ENCODE data around the gene GDPD3. TPM values are rescaled to one million over a fixed set of nuclear protein-coding genes. Genes with fewer than 3 reads are reported as not detected.
"Not testable (repeated sequence)": the region's sequence is repeated elsewhere in the genome, so short reads cannot be mapped to it uniquely, and the experiment has no call there.

The GDPD3 gene
- total RNA-seq, 5 donors from 2014 or later (not counting 1 experiment from before 2014, with no cell fraction given) = 11.1 to 27.2 (median 22.1) TPM

GRCh38 chr16:30119428-30119827 is 6.1 kb upstream of the GDPD3 start:
- Mint-ChIP-seq H3K27me3 (no peaks in the 10 kb centered on the region), H3K9me3 (no peaks in the 10 kb centered on the region), H3K36me3 (peaks cover 13% of the 10 kb centered on the region), H3K4me1 (peaks cover 34 to 38% (median 37%) of the 10 kb centered on the region in 3 donors), H3K27ac (peak overlapping the region in 1 of 2 donors; percentile 56), H3K4me3 (no peak overlapping the region)
- Histone ChIP-seq H3K27ac (ENCODE audit: low read length) (no peak overlapping the region), H3K27me3 (replicated peaks in 1 of 2; ENCODE audit: control insufficient read depth in 2 of 2, extremely low read depth in 1 of 2, insufficient read depth in 2 of 2, low read length in 1 of 2) (no peaks in the 10 kb centered on the region), H3K4me1 (ENCODE audit: control insufficient read depth in 1 of 2, extremely low read depth in 1 of 2, insufficient read depth in 2 of 2, low read length in 2 of 2) (peaks cover 9 to 46% of the 10 kb centered on the region in 2 experiments), H3K36me3 (ENCODE audit: control insufficient read depth in 2 of 2, extremely low read depth in 1 of 2, insufficient read depth in 1 of 2, low read length in 1 of 2) (peaks cover 8 to 33% of the 10 kb centered on the region in 2 donors), H3K9me3 (no peaks in the 10 kb centered on the region), H3K4me3 (ENCODE audit: control insufficient read depth in 1 of 2, extremely low read depth in 1 of 2, low read length in 1 of 2) (no peak overlapping the region)
- DNase-seq = no peak
- no peak for ATAC-seq (replicated peaks in 1 of 4)
- POLR2A ChIA-PET = interaction anchor here in 1 of 2 donors (0.7 kb wide), 1 partner anchor 222 kb away, joined by 3 read pairs; no protein-coding TSS in a partner anchor
- CTCF ChIA-PET = interaction anchor here in 1 of 2 donors (0.5 to 1.2 kb wide), 2 partner anchors 18 to 432 kb away, joined by 3 read pairs; no protein-coding TSS in a partner anchor
- WGBS (ENCODE audit: insufficient coverage) = no CpG with 5 or more reads among the region's 2 CpGs

- peaks cover 7 to 55% of the 10 kb centered on the region in 2 experiments for H3K4me1 ChIP-seq (ENCODE audit: control insufficient read depth in 1 of 2, extremely low read depth in 1 of 2, insufficient read depth in 2 of 2, low read length in 2 of 2)
- no peak overlapping the region for H3K4me3 Mint-ChIP-seq
- POLR2A ChIA-PET = no interaction called here
- ATAC-seq (replicated peaks in 1 of 4) (no peak), DNase-seq (no peak)
- H3K36me3 Mint-ChIP-seq = peaks cover 15% of the 10 kb centered on the region
- H3K36me3 ChIP-seq (ENCODE audit: control insufficient read depth in 2 of 2, extremely low read depth in 1 of 2, insufficient read depth in 1 of 2, low read length in 1 of 2) = peaks cover 8 to 33% of the 10 kb centered on the region in 2 donors
- no peaks in the 10 kb centered on the region for H3K27me3 Mint-ChIP-seq
- peaks cover 38 to 49% (median 41%) of the 10 kb centered on the region in 3 donors for H3K4me1 Mint-ChIP-seq
- 99% methylated on average over 8 of the region's 10 CpGs for WGBS (ENCODE audit: insufficient coverage)
- no peak overlapping the region for H3K27ac ChIP-seq (ENCODE audit: low read length)
- no peak overlapping the region for H3K4me3 ChIP-seq (ENCODE audit: control insufficient read depth in 1 of 2, extremely low read depth in 1 of 2, low read length in 1 of 2)
- no peaks in the 10 kb centered on the region for H3K9me3 Mint-ChIP-seq
- H3K27ac Mint-ChIP-seq = no peak overlapping the region
- no peaks in the 10 kb centered on the region for H3K9me3 ChIP-seq
- H3K27me3 ChIP-seq (replicated peaks in 1 of 2; ENCODE audit: control insufficient read depth in 2 of 2, extremely low read depth in 1 of 2, insufficient read depth in 2 of 2, low read length in 1 of 2) = no peaks in the 10 kb centered on the region
- CTCF ChIA-PET = no interaction called here
These were observed 4.4 kb upstream of the GDPD3 start for GRCh38 chr16:30117768-30118167.

GRCh38 chr16:30116291-30117207 is 3.2 kb upstream of the GDPD3 start:
- Histone ChIP-seq H3K27me3 (replicated peaks in 1 of 2; ENCODE audit: control insufficient read depth in 2 of 2, extremely low read depth in 1 of 2, insufficient read depth in 2 of 2, low read length in 1 of 2) (no peaks in the 10 kb centered on the region), H3K27ac (ENCODE audit: low read length) (no peak overlapping the region), H3K9me3 (no peaks in the 10 kb centered on the region), H3K4me3 (ENCODE audit: control insufficient read depth in 1 of 2, extremely low read depth in 1 of 2, low read length in 1 of 2) (no peak overlapping the region), H3K36me3 (ENCODE audit: control insufficient read depth in 2 of 2, extremely low read depth in 1 of 2, insufficient read depth in 1 of 2, low read length in 1 of 2) (peaks cover 8 to 31% of the 10 kb centered on the region in 2 donors), H3K4me1 (ENCODE audit: control insufficient read depth in 1 of 2, extremely low read depth in 1 of 2, insufficient read depth in 2 of 2, low read length in 2 of 2) (peaks cover 4 to 47% of the 10 kb centered on the region in 2 experiments)
- H3K4me3 Mint-ChIP-seq = no peak overlapping the region
- H3K36me3 Mint-ChIP-seq = peaks cover 19% of the 10 kb centered on the region
- H3K9me3 Mint-ChIP-seq = no peaks in the 10 kb centered on the region
- ATAC-seq (replicated peaks in 1 of 4) (no peak), DNase-seq (no peak)
- no peaks in the 10 kb centered on the region for H3K27me3 Mint-ChIP-seq
- ChIA-PET CTCF (no interaction called here), POLR2A (interaction anchor here in 1 of 2 donors (0.6 to 0.7 kb wide), 2 partner anchors 9 to 70 kb away, joined by 4 to 9 read pairs; no protein-coding TSS in a partner anchor)
- peaks cover 29 to 42% (median 31%) of the 10 kb centered on the region in 3 donors for H3K4me1 Mint-ChIP-seq
- whole genome bisulfite sequencing (ENCODE audit: insufficient coverage) = 94% methylated on average over 4 of the region's 16 CpGs
- H3K27ac Mint-ChIP-seq = no peak overlapping the region

- CTCF ChIA-PET = interaction anchor here in 1 of 2 donors (0.6 to 0.7 kb wide), 3 partner anchors 65 to 402 kb away, joined by 4 to 10 read pairs (median 4); no protein-coding TSS in a partner anchor
- 57% methylated on average over 4 of the region's 7 CpGs for WGBS (ENCODE audit: insufficient coverage)
These were observed 1.9 kb upstream of the GDPD3 start for GRCh38 chr16:30115238-30115637.

GRCh38 chr16:30114833-30115232 is 1.5 kb upstream of the GDPD3 start:
- peak overlapping the region in 1 of 3 donors; percentile 28 for H3K4me3 Mint-ChIP-seq
- CTCF ChIA-PET = interaction anchor here in 1 of 2 donors (0.6 to 0.7 kb wide), 3 partner anchors 66 to 402 kb away, joined by 4 to 10 read pairs (median 4); no protein-coding TSS in a partner anchor
- peaks cover 13% of the 10 kb centered on the region for H3K36me3 Mint-ChIP-seq
- H3K9me3 Mint-ChIP-seq; DNase-seq; POLR2A ChIA-PET; H3K27me3 ChIP-seq (replicated peaks in 1 of 2; ENCODE audit: control insufficient read depth in 2 of 2, extremely low read depth in 1 of 2, insufficient read depth in 2 of 2, low read length in 1 of 2); H3K4me3 ChIP-seq (ENCODE audit: control insufficient read depth in 1 of 2, extremely low read depth in 1 of 2, low read length in 1 of 2); ATAC-seq (replicated peaks in 1 of 4); H3K27me3 Mint-ChIP-seq; H3K9me3 ChIP-seq: not testable (repeated sequence)
- WGBS (ENCODE audit: insufficient coverage) = 100% methylated on average over 2 of the region's 7 CpGs
- H3K4me1 Mint-ChIP-seq = peaks cover 15 to 33% (median 23%) of the 10 kb centered on the region in 3 donors
- peaks cover 13 to 36% of the 10 kb centered on the region in 2 donors for H3K36me3 ChIP-seq (ENCODE audit: control insufficient read depth in 2 of 2, extremely low read depth in 1 of 2, insufficient read depth in 1 of 2, low read length in 1 of 2)
- H3K4me1 ChIP-seq (ENCODE audit: control insufficient read depth in 1 of 2, extremely low read depth in 1 of 2, insufficient read depth in 2 of 2, low read length in 2 of 2) = peaks cover 0 to 36% of the 10 kb centered on the region in 2 experiments
- peak overlapping the region; percentile 79 to 84 for H3K27ac Mint-ChIP-seq
- H3K27ac ChIP-seq (ENCODE audit: low read length) = peak overlapping the region; percentile 55

More at GRCh38 chr16:30115238-30115637, 1.9 kb upstream of the GDPD3 start:
- Histone ChIP-seq H3K4me3 (ENCODE audit: control insufficient read depth in 1 of 2, extremely low read depth in 1 of 2, low read length in 1 of 2) (no peak overlapping the region), H3K36me3 (ENCODE audit: control insufficient read depth in 2 of 2, extremely low read depth in 1 of 2, insufficient read depth in 1 of 2, low read length in 1 of 2) (peaks cover 13 to 34% of the 10 kb centered on the region in 2 donors), H3K27ac (ENCODE audit: low read length) (peak overlapping the region; percentile 55), H3K4me1 (ENCODE audit: control insufficient read depth in 1 of 2, extremely low read depth in 1 of 2, insufficient read depth in 2 of 2, low read length in 2 of 2) (peaks cover under 1 to 40% of the 10 kb centered on the region in 2 experiments), H3K27me3 (replicated peaks in 1 of 2; ENCODE audit: control insufficient read depth in 2 of 2, extremely low read depth in 1 of 2, insufficient read depth in 2 of 2, low read length in 1 of 2) (no peaks in the 10 kb centered on the region), H3K9me3 (no peaks in the 10 kb centered on the region)
- Mint-ChIP-seq H3K9me3 (no peaks in the 10 kb centered on the region), H3K27ac (peak overlapping the region; percentile 79 to 84), H3K27me3 (no peaks in the 10 kb centered on the region), H3K4me3 (peak overlapping the region in 1 of 3 donors; percentile 28), H3K4me1 (peaks cover 19 to 36% (median 26%) of the 10 kb centered on the region in 3 donors), H3K36me3 (peaks cover 17% of the 10 kb centered on the region)
- POLR2A ChIA-PET = no interaction called here
- DNase-seq = peak in 4 of 35 experiments; percentile 25 to 34 (median 28)
- peak in 3 of 4 experiments; percentile 40 to 64 (median 48) for ATAC-seq (replicated peaks in 1 of 4)

GRCh38 chr16:30114411-30114810 is 1.1 kb upstream of the GDPD3 start:
- no peaks in the 10 kb centered on the region for H3K9me3 ChIP-seq
- H3K4me3 Mint-ChIP-seq = no peak overlapping the region
- H3K27me3 Mint-ChIP-seq = no peaks in the 10 kb centered on the region
- ChIA-PET CTCF (no interaction called here), POLR2A (no interaction called here)
- peaks cover 16 to 37% of the 10 kb centered on the region in 2 donors for H3K36me3 ChIP-seq (ENCODE audit: control insufficient read depth in 2 of 2, extremely low read depth in 1 of 2, insufficient read depth in 1 of 2, low read length in 1 of 2)
- peaks cover 13 to 31% (median 21%) of the 10 kb centered on the region in 3 donors for H3K4me1 Mint-ChIP-seq
- no peak overlapping the region for H3K4me3 ChIP-seq (ENCODE audit: control insufficient read depth in 1 of 2, extremely low read depth in 1 of 2, low read length in 1 of 2)
- no peaks in the 10 kb centered on the region for H3K9me3 Mint-ChIP-seq
- H3K27ac ChIP-seq (ENCODE audit: low read length) = peak overlapping the region; percentile 55
- H3K27me3 ChIP-seq (replicated peaks in 1 of 2; ENCODE audit: control insufficient read depth in 2 of 2, extremely low read depth in 1 of 2, insufficient read depth in 2 of 2, low read length in 1 of 2) = no peaks in the 10 kb centered on the region
- no peak for DNase-seq
- peaks cover 10% of the 10 kb centered on the region for H3K36me3 Mint-ChIP-seq
- 97% methylated on average over 6 of the region's 11 CpGs for WGBS (ENCODE audit: insufficient coverage)
- peaks cover 0 to 36% of the 10 kb centered on the region in 2 experiments for H3K4me1 ChIP-seq (ENCODE audit: control insufficient read depth in 1 of 2, extremely low read depth in 1 of 2, insufficient read depth in 2 of 2, low read length in 2 of 2)
- H3K27ac Mint-ChIP-seq = peak overlapping the region; percentile 61 to 79
- ATAC-seq (replicated peaks in 1 of 4) = no peak
